HepG2 (cell line): ENCODE measurements around the gene CTRL. TPM values are rescaled to one million over a fixed set of nuclear protein-coding genes. Genes with fewer than 3 reads are reported as not detected.

Experiments used
- KDM3A ChIP-seq: IDR thresholded peaks from 2 replicates; pipeline ENCODE4 v1.6.1; 2018; ENCODE audit warnings: low read depth, missing compliant biosample characterization
- KDM4B ChIP-seq: sonication (generic); formaldehyde crosslinking; IDR thresholded peaks from 2 replicates; pipeline ENCODE4 v1.4.0; 2020; ENCODE audit warnings: missing genetic modification reagents
- RAD51 ChIP-seq: fragments of 450-650 bp; IDR thresholded peaks from 2 replicates; pipeline ENCODE4 v1.6.1; 2016; ENCODE audit warnings: borderline replicate concordance
- REPIN1 ChIP-seq: sonication (generic); formaldehyde crosslinking; IDR thresholded peaks from 2 replicates; pipeline ENCODE4 v1.8.0; 2022; ENCODE audit warnings: missing genetic modification reagents, low read depth, mild to moderate bottlenecking, borderline replicate concordance
- SMAD1 ChIP-seq: sonication (generic); formaldehyde crosslinking; IDR thresholded peaks from 2 replicates; pipeline ENCODE4 v1.4.0; 2020; ENCODE audit warnings: missing genetic modification reagents, low read depth, mild to moderate bottlenecking, borderline replicate concordance
- SP1 ChIP-seq, 2 experiments: fragments of 450-650 bp in 1 of 2; sonication (generic) in 1 of 2; formaldehyde crosslinking in 1 of 2; IDR thresholded peaks; 2 replicates each; pipeline versions ENCODE4 v1.4.0 to v1.6.1; 2016 to 2020; ENCODE audit warnings: missing genetic modification reagents in 1 of 2
- SRSF1 ChIP-seq: fragments of 200-400 bp; formaldehyde crosslinking; optimal IDR thresholded peaks from 2 replicates; pipeline ENCODE3; 2017; ENCODE audit warnings: mild to moderate bottlenecking, low read depth, low read length, moderate library complexity
- SRSF4 ChIP-seq: fragments of 200-400 bp; formaldehyde crosslinking; IDR thresholded peaks from one replicate; pipeline ENCODE4 v1.6.1; 2018; ENCODE audit warnings: mild to moderate bottlenecking, low read depth, low read length, moderate library complexity; ENCODE audit not compliant: poor library complexity, severe bottlenecking
- STAG1 ChIP-seq: sonication (generic); formaldehyde crosslinking; IDR thresholded peaks from 2 replicates; pipeline ENCODE4 v1.4.0; 2020; ENCODE audit warnings: missing genetic modification reagents
- ZNF232 ChIP-seq: sonication (generic); formaldehyde crosslinking; IDR thresholded peaks from 2 replicates; pipeline ENCODE4 v1.4.0; 2020; ENCODE audit warnings: missing genetic modification reagents, borderline replicate concordance
- ZNF788 ChIP-seq: sonication (generic); formaldehyde crosslinking; IDR thresholded peaks from 2 replicates; pipeline ENCODE4 v1.5.0; 2020; ENCODE audit warnings: mild to moderate bottlenecking, missing genetic modification reagents, borderline replicate concordance
- ZNF883 ChIP-seq: sonication (generic); formaldehyde crosslinking; IDR thresholded peaks from 2 replicates; pipeline ENCODE4 v1.5.1; 2020; ENCODE audit warnings: mild to moderate bottlenecking, missing genetic modification reagents; ENCODE audit errors: not compliant biosample characterization
- polyA plus RNA-seq, 8 experiments: library from polyadenylated mRNA; depleted of rRNA in 3 of 8; stranded (reverse) in 7 of 8; unstranded in 1 of 8; fragments of >200 nt; fragmentation: Illumina TruSeq in 4 of 8; extraction: Trizol in 4 of 8; gene quantifications; 2 replicates each; pipeline versions ENCODE4 v1.2.1 to v1.2.3, GENCODE V29; 2011 to 2016; ENCODE audit warnings: low read depth in 4 of 8, missing spikeins in 1 of 8, mixed read lengths in 1 of 8; ENCODE audit not compliant: insufficient read depth in 1 of 8
- total RNA-seq, 5 experiments: library from RNA; depleted of rRNA; stranded (reverse); fragments of >200 nt; fragmentation: Illumina TruSeq; extraction: Trizol; gene quantifications; 2 replicates each; pipeline ENCODE4 v1.2.3, GENCODE V29; 2016; ENCODE audit warnings: low read depth in 1 of 5
- TF ChIP-seq, protein P1 (sequence below), 2 experiments: fragments of 450-650 bp in 1 of 2; sonication (generic) in 1 of 2; formaldehyde crosslinking in 1 of 2; IDR thresholded peaks; 2 replicates each; pipeline versions ENCODE4 v1.6.1 to v1.8.0; 2016 to 2022; ENCODE audit warnings: antibody characterized with exemption in 1 of 2, mild to moderate bottlenecking in 1 of 2, missing genetic modification reagents in 1 of 2
- TF ChIP-seq, protein P2 (sequence below): sonication (generic); formaldehyde crosslinking; IDR thresholded peaks from 2 replicates; pipeline ENCODE4 v1.4.0; 2020; ENCODE audit warnings: missing genetic modification reagents
- TF ChIP-seq, protein P3 (sequence below): sonication (generic); formaldehyde crosslinking; IDR thresholded peaks from 2 replicates; pipeline ENCODE4 v1.8.1; 2023; ENCODE audit warnings: mild to moderate bottlenecking, missing genetic modification reagents

CTRL gene
- total and polyA plus RNA-seq, 2 of the 13 experiments (the other 11 are each of a cell fraction or from before 2014, with no cell fraction given): 1.9 to 2.7 TPM

DNA sequence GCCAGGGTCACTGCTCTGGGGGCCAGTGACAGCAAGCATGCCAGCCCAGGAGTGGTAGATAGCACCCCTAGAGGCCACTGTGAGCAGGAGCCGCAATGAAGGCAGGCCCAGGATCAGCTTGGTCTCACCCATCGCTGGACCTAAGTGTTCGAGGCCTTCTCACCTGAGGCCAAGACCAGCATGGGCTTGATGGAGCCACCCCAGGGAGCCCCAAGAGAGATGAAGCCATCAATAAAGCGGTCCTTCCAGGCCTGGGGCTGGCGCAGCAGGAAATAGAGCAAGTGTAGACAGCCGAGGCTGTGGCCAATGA lies 10.5 kb upstream of the CTRL start (continued):
- TF ChIP-seq, protein P1, sequence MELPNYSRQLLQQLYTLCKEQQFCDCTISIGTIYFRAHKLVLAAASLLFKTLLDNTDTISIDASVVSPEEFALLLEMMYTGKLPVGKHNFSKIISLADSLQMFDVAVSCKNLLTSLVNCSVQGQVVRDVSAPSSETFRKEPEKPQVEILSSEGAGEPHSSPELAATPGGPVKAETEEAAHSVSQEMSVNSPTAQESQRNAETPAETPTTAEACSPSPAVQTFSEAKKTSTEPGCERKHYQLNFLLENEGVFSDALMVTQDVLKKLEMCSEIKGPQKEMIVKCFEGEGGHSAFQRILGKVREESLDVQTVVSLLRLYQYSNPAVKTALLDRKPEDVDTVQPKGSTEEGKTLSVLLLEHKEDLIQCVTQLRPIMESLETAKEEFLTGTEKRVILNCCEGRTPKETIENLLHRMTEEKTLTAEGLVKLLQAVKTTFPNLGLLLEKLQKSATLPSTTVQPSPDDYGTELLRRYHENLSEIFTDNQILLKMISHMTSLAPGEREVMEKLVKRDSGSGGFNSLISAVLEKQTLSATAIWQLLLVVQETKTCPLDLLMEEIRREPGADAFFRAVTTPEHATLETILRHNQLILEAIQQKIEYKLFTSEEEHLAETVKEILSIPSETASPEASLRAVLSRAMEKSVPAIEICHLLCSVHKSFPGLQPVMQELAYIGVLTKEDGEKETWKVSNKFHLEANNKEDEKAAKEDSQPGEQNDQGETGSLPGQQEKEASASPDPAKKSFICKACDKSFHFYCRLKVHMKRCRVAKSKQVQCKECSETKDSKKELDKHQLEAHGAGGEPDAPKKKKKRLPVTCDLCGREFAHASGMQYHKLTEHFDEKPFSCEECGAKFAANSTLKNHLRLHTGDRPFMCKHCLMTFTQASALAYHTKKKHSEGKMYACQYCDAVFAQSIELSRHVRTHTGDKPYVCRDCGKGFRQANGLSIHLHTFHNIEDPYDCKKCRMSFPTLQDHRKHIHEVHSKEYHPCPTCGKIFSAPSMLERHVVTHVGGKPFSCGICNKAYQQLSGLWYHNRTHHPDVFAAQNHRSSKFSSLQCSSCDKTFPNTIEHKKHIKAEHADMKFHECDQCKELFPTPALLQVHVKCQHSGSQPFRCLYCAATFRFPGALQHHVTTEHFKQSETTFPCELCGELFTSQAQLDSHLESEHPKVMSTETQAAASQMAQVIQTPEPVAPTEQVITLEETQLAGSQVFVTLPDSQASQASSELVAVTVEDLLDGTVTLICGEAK (IDR thresholded peaks at IDR 0.05): no peak
- TF ChIP-seq, protein P1 (CRISPR knock-in tag; IDR thresholded peaks at IDR 0.05): no peak; the same call in 1 of the 2 replicates
- TF ChIP-seq KDM4B (CRISPR knock-in tag) (0 out of 2 replicates have a peak, but pooled peaks have one; percentile 16), SP1 (IDR thresholded peaks at IDR 0.05) (no peak), SP1 (CRISPR knock-in tag; IDR thresholded peaks at IDR 0.05) (no peak), ZNF883 (CRISPR knock-in tag) (peak; percentile 1), STAG1 (peak; percentile 74), RAD51 (no peak), ZNF232 (CRISPR knock-in tag) (peak; percentile 47; the same call in 1 of the 2 replicates), KDM3A (CRISPR knock-in tag) (no peak), SRSF4 (no peak), SRSF1 (peak; percentile 27), REPIN1 (no peak), SMAD1 (CRISPR knock-in tag) (no peak), ZNF788 (peak; percentile 17; the same call in 1 of the 2 replicates)
- TF ChIP-seq, protein P2, sequence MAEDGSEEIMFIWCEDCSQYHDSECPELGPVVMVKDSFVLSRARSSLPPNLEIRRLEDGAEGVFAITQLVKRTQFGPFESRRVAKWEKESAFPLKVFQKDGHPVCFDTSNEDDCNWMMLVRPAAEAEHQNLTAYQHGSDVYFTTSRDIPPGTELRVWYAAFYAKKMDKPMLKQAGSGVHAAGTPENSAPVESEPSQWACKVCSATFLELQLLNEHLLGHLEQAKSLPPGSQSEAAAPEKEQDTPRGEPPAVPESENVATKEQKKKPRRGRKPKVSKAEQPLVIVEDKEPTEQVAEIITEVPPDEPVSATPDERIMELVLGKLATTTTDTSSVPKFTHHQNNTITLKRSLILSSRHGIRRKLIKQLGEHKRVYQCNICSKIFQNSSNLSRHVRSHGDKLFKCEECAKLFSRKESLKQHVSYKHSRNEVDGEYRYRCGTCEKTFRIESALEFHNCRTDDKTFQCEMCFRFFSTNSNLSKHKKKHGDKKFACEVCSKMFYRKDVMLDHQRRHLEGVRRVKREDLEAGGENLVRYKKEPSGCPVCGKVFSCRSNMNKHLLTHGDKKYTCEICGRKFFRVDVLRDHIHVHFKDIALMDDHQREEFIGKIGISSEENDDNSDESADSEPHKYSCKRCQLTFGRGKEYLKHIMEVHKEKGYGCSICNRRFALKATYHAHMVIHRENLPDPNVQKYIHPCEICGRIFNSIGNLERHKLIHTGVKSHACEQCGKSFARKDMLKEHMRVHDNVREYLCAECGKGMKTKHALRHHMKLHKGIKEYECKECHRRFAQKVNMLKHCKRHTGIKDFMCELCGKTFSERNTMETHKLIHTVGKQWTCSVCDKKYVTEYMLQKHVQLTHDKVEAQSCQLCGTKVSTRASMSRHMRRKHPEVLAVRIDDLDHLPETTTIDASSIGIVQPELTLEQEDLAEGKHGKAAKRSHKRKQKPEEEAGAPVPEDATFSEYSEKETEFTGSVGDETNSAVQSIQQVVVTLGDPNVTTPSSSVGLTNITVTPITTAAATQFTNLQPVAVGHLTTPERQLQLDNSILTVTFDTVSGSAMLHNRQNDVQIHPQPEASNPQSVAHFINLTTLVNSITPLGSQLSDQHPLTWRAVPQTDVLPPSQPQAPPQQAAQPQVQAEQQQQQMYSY (CRISPR knock-in tag): no peak
- TF ChIP-seq, protein P3, sequence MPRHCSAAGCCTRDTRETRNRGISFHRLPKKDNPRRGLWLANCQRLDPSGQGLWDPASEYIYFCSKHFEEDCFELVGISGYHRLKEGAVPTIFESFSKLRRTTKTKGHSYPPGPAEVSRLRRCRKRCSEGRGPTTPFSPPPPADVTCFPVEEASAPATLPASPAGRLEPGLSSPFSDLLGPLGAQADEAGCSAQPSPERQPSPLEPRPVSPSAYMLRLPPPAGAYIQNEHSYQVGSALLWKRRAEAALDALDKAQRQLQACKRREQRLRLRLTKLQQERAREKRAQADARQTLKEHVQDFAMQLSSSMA (CRISPR knock-in tag): no peak
